HG02798 (cell line): ENCODE data around the gene ERBB4.

Experiments used
- ATAC-seq: cut with Tn5 transposase; IDR thresholded peaks from one replicate; pipeline ENCODE4 v1.9.1; 2021; ENCODE audit warnings: mild to moderate bottlenecking; ENCODE audit not compliant: unreplicated experiment, poor library complexity

The ERBB4 gene

DNA sequence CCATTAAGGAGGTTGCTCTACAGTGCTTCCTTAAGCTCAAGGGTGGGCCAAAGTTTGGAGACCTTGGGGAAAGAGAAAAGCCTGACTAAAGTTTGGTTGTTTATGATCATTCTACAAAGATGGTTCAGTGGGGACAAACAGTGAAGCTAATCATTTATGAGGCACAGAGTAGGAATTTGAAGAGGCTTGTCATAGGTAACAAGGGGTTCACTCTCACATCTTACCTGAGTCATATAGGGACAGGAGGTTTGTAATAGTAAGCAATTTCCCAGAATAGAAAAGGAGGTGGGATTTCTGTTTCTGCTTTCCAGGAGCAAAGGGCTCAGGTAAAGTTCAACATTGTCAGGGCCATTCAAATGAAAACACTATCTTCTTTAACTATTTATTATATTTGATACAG, 1194.3 kb downstream of the ERBB4 start:
- ATAC-seq, result no peak

DNA sequence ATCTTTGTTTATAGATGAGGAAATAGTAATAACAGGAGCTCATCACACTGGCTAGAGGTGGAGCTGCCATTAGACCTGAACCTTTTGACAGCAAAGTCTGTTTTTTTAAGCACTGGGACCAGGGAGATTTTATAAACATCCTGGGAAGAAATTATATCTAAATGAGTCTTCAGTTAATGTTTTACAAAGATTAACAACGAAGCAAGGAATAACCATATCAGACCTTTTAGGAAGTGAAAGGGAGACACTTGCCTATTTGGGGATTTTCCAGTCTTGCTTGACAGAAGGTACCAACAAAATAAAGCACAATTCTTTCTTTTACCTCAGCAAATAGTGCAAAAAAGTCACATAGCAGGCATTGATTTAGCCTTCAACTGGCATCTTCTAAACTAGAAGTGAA, 1205.2 kb downstream of the ERBB4 start:
- no peak for ATAC-seq

DNA sequence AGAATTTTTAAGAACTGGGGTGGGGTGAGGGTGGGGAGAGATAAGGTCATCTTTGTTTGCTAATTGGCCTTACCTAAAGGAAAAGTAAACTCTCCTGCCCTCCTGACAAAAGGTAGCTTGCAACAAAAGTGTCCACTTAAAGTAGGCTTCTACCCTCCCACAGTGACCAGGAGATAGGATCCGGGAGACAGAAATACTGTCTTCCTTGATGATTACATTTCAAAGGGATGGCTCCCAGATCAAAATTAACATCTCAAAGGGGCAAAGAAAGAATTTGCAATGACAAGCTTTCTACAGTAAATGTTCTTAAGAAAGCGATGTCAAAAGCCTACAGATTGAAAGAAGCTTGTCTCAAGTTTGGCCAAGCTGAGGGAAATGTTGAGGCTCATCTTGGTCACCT, 1206.9 kb downstream of the ERBB4 start:
- no peak for ATAC-seq

DNA sequence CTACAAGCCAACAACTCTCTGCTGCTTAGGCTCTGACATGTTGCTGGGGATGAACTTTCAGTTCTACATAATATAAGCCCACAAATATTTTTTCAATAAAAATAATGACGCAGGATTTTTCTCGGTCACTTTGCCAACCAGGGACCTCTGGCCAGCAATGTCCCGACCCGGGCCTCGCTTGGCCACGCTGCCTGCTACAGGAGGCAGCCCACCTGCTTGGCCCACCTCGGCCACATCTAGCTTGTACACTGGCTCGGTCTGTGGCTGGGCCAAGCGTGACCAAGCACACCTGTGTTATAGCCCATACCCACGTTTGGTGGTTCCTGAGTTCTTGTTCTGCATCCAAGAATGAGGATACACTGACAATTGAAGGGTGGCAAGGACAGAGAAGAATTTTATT, 1208.7 kb downstream of the ERBB4 start:
- no peak for ATAC-seq

DNA sequence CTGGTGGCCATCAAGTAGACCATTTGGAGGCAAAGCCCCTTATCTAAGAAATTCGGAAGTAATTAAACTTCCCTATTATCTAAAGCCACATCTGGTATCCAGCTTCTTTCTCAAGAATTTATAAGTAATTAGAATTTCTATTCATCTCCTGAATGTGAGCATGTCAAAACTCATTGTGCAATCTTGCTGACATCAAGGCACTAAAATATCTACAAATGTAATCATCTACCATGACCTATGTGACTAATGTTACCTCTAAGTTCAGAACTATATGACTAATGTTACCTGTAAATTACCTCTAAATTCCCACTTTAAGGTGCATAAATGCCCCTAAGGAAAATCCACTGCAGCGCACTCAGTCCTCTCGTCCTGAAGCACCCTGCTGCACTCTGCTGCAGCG, 1209.2 kb downstream of the ERBB4 start:
- ATAC-seq, result no peak

DNA sequence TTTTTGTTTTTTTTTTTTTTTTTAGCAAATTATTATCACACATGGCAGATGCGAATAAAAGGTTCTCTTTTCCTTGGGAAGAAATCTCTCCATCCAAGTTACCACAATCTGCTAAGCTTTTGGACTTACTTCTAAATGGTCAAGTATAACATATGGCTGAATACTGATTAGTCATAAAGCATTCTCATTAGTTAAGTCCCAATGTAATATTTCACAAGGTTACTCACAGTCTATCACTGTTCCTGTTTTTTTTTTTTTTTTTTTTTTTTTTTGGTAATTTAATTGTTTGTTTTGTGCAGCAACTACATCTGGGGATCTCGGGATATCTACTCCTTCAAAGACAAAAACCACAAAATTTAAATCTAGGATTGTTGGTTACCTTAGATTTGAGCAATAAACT, 1210.5 kb downstream of the ERBB4 start:
- ATAC-seq, result no peak
